OCI-LY1 (cell line): ENCODE results near the gene CRYGC.

Experiments used
- CTCF ChIP-seq: fragments of 200-600 bp; sonication (generic), shearing (Covaris generic); IDR thresholded peaks from 2 replicates; pipeline ENCODE4 v1.5.1; 2017; ENCODE audit warnings: mild to moderate bottlenecking, antibody characterized with exemption, low read length, moderate library complexity, mixed read lengths
- EZH2 ChIP-seq: fragments of 200-600 bp; sonication (generic), shearing (Covaris generic); IDR thresholded peaks from 2 replicates; pipeline ENCODE4 v1.8.0; 2017; ENCODE audit warnings: borderline replicate concordance, mixed run types, mild to moderate bottlenecking, antibody characterized with exemption, low read length, moderate library complexity, mixed read lengths

DNA sequence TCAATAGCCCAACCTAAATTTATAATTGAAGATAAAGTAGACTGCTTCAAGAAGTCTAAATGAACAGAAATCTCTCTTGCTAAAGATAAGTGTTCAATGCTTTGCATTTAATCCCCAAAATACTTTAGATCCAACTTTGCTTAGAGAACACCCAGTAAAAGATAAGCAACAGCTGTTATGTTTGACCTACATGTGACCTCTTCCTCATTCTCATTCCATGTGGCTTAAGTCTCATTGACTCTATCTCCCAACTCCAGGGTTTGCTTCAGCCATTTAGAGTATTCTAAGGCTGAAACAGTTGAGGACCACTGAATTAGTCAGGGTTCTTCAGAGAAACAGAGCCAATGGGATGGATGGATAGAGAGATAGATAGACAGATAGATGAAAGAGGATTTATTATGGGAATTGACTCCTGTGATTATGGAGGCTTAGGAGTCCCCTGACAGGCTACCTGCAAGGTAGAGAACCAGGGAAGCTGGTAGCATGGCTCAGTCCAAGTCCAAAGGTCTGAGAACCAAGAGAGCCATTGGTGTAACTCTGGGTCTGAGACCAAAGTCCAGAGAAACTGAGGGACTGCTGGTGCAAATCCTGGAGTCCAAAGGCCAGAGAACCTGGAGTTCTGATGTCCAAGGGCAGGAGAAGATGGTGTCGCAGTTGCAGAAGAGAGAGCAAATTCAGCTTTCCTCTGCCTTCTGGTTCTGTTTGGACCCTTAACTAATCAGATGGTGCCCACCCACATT lies 37.4 kb downstream of the CRYGC start:
- TF ChIP-seq CTCF (no peak), EZH2 (no peak)
